Measurements from ENCODE around the gene TSPAN16. TPM values are rescaled to one million over a fixed set of nuclear protein-coding genes. Genes with fewer than 3 reads are reported as not detected.
"Not testable (repeated sequence)": the region's sequence is repeated elsewhere in the genome, so short reads cannot be mapped to it uniquely, and the experiment has no call there.

TSPAN16 gene
- total and polyA plus RNA-seq, 11 donors, result not detected

DNA sequence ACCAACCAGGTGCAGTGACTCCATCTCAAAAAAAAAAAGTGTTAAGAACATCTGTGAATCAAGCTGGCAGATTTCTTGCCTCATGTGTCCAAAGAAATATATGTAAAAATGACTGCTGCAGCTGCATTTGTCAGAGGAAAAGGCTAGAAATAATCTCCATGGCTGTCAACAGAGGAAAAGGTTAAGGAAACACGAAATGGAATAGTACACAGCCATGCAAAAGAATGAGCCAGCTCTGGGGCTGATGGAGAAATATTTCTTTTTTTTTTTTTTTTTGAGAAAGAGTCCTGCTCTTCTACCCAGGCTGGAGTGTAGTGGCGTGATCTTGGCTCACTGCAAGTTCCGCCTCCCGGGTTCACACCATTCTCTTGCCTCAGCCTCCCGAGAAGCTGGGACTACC lies 36.9 kb downstream of the TSPAN16 start:
- Histone ChIP-seq H3K9me3 (peaks cover 0 to 4% (median 0%) of the 10 kb centered on the region in 12 donors), H3K4me3 (no peak overlapping the region), H3K27me3 (no peaks in the 10 kb centered on the region), H3K36me3 (peaks cover 0 to 92% (median 57%) of the 10 kb centered on the region in 9 donors), H3K27ac (no peak overlapping the region), H3K4me1 (peaks cover 0 to 8% (median 0%) of the 10 kb centered on the region in 12 donors)
- intact Hi-C loops (cut with DNase I), result no loop called here
- no peak for DNase-seq
- ATAC-seq, result no peak
- 95 to 96% (median 96%) methylated on average over 5 of the region's 5 CpGs for WGBS, 4 donors
- TF ChIP-seq, protein P1, sequence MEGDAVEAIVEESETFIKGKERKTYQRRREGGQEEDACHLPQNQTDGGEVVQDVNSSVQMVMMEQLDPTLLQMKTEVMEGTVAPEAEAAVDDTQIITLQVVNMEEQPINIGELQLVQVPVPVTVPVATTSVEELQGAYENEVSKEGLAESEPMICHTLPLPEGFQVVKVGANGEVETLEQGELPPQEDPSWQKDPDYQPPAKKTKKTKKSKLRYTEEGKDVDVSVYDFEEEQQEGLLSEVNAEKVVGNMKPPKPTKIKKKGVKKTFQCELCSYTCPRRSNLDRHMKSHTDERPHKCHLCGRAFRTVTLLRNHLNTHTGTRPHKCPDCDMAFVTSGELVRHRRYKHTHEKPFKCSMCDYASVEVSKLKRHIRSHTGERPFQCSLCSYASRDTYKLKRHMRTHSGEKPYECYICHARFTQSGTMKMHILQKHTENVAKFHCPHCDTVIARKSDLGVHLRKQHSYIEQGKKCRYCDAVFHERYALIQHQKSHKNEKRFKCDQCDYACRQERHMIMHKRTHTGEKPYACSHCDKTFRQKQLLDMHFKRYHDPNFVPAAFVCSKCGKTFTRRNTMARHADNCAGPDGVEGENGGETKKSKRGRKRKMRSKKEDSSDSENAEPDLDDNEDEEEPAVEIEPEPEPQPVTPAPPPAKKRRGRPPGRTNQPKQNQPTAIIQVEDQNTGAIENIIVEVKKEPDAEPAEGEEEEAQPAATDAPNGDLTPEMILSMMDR (IDR thresholded peaks at IDR 0.05), result no peak
- no peak for TF ChIP-seq POLR2A (IDR thresholded peaks at IDR 0.05)

DNA sequence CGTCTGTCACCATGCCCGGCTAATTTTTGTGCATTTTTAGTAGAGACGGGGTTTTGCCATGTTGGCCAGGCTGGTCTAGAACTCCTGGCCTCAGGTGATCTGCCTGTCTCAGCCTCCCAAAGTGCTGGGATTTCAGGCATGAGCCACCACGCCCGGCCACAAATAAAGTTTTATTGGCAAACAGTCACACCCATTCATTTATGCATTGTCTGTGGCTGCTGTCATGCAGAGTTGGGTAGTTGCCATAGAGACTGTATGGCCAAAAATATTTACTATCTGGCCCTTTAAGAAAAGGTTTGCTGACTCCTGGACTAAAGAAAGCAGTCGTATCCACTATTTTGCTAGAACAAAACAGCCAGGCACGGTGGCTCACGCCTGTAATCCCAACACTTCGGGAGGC lies 37.9 kb downstream of the TSPAN16 start:
- H3K9me3 ChIP-seq; H3K27ac ChIP-seq; DNase-seq; H3K4me3 ChIP-seq; ATAC-seq; H3K27me3 ChIP-seq; intact Hi-C loops (cut with DNase I): not testable (repeated sequence)
- Histone ChIP-seq H3K36me3 (peaks cover 0 to 83% (median 52%) of the 10 kb centered on the region in 9 donors), H3K4me1 (peaks cover 0 to 18% (median 1%) of the 10 kb centered on the region in 12 donors)
- 87 to 91% (median 88%) methylated on average over 9 of the region's 9 CpGs for WGBS, 4 donors

DNA sequence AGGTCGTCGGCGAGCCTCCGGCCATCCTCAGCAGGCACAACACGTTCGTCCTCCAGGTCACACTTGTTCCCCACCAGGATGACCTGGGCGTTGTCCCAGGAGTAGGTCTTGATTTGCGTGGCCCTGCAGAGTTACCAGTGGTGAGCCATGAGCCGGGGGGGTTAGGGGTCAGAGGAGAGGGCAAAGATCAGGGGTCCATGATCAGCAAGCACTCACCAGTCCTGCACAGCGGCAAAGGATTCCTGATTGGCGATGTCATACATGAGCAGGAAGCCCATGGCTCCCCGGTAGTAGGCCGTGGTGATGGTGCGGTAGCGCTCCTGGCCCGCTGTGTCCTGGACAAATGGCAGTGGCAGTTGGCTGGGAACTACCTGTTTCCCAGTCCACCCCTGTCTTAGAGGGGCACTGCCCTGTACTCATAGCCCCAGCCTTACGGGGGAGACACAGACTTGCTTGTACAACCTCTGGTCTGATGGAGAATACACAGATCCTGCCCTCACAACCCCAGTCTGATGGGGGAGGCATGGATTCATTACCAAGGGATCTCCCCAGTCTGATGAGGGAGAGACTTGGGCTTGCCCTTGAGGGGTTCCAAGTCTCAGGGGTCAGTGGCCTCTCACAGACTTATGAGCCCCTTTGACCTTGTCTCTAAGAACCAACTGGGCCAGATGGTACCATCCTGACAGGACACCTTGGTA lies 39.6 kb downstream of the TSPAN16 start:
- Histone ChIP-seq H3K36me3 (peaks cover 0 to 65% (median 43%) of the 10 kb centered on the region in 9 donors), H3K4me1 (peaks cover 0 to 27% (median 8%) of the 10 kb centered on the region in 12 donors), H3K9me3 (peaks cover 0 to 4% (median 0%) of the 10 kb centered on the region in 12 donors), H3K27me3 (no peaks in the 10 kb centered on the region), H3K4me3 (no peak overlapping the region), H3K27ac (no peak overlapping the region)
- TF ChIP-seq POLR2A (IDR thresholded peaks at IDR 0.05), result no peak
- TF ChIP-seq, protein P1 (IDR thresholded peaks at IDR 0.05), result no peak
- intact Hi-C loops (cut with DNase I), result loop anchor here in 3 of 10 donors (5.0 kb wide), 2 partner anchors 33 to 38 kb away; partner anchors contain the start of gene TSPAN16 (in 2 of the 3)
- 95 to 97% (median 96%) methylated on average over 9 to 17 of the region's 17 CpGs for WGBS, 4 donors
- ATAC-seq (no peak), DNase-seq (peak in 1 of 5 donors; percentile 20)

DNA sequence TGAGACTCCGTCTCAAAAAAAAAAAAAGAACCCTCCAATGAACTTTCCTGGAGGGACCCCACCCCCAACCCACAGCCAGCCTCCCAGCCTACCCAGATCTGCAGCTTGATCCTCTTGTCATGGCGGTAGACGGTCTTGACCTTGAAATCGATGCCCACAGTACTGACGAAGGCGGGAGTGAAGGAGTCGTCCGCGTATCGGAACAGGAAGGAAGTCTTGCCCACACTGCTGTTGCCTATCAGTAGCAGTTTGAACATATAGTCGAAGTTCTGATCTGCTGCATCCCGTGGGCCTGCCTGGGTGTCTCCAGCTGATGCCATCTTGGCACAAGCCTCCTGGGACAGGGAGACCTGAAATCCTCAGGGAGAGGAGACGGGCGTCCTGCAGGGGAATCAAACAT lies 41.1 kb downstream of the TSPAN16 start:
- H3K4me1 ChIP-seq, result peaks cover 0 to 27% (median 8%) of the 10 kb centered on the region in 12 donors
- WGBS, 4 donors, result 80 to 90% (median 86%) methylated on average over 14 of the region's 14 CpGs
- intact Hi-C loops (cut with DNase I), result loop anchor here in 3 of 10 donors (5.0 kb wide), 2 partner anchors 35 to 40 kb away; partner anchors contain the start of gene TSPAN16 (in 2 of the 3)
- ATAC-seq (no peak), DNase-seq (peak in 1 of 5 donors; percentile 22)
- H3K36me3 ChIP-seq, result peaks cover 0 to 56% (median 46%) of the 10 kb centered on the region in 9 donors
- H3K4me3 ChIP-seq, result no peak overlapping the region
- peaks cover 0 to 4% (median 0%) of the 10 kb centered on the region in 12 donors for H3K9me3 ChIP-seq
- no peak overlapping the region for H3K27ac ChIP-seq
- no peaks in the 10 kb centered on the region for H3K27me3 ChIP-seq
- TF ChIP-seq POLR2A (IDR thresholded peaks at IDR 0.05), result no peak
- TF ChIP-seq, protein P1 (IDR thresholded peaks at IDR 0.05), result no peak

All from heart left ventricle (tissue), 16 donors.